Fibroblast of the aortic adventitia (primary cell): ENCODE results near the gene FOXO3. TPM values are rescaled to one million over a fixed set of nuclear protein-coding genes. Genes with fewer than 3 reads are reported as not detected.
A peak's percentile ranks its signal among the peaks of the same experiment; 100 is the strongest.
"Not testable (repeated sequence)": the region's sequence is repeated elsewhere in the genome, so short reads cannot be mapped to it uniquely, and the experiment has no call there.

Source experiments
- DNase-seq: peaks from one replicate; pipeline ENCODE4 v3.0.0-alpha.2; 2010; ENCODE audit warnings: low read depth
- H3K4me3 ChIP-seq: 2 replicates; pipeline ENCODE4 v1.5.1; 2011; ENCODE audit warnings: low read depth, mild to moderate bottlenecking, control low read depth, low read length, moderate library complexity
- CTCF ChIP-seq: IDR thresholded peaks from 2 replicates; pipeline ENCODE4 v1.5.1; 2011; ENCODE audit warnings: mild to moderate bottlenecking, low read length, control low read depth, inconsistent platforms; ENCODE audit not compliant: insufficient read depth
- total RNA-seq: library from RNA; depleted of rRNA; stranded (reverse); fragments of >200 nt; gene quantifications from 2 replicates; pipeline ENCODE4 v1.2.3, GENCODE V29; 2012; ENCODE audit warnings: low replicate concordance

Gene FOXO3
- total RNA-seq, 1 donor: 54.5 TPM

- H3K4me3 ChIP-seq: no peak overlapping the region
- no peak for TF ChIP-seq CTCF
- DNase-seq: no peak
Measured at GRCh38 chr6:108528878-108529277, 31.8 kb upstream of the FOXO3 start.

GRCh38 chr6:108531332-108531731, 29.4 kb upstream of the FOXO3 start:
- DNase-seq: no peak
- TF ChIP-seq CTCF: no peak
- no peak overlapping the region for H3K4me3 ChIP-seq

GRCh38 chr6:108535114-108535742, 25.5 kb upstream of the FOXO3 start:
- TF ChIP-seq CTCF: no peak
- no peak for DNase-seq

GRCh38 chr6:108535920-108536535, 24.7 kb upstream of the FOXO3 start:
- not testable (repeated sequence) for H3K4me3 ChIP-seq, DNase-seq

More at GRCh38 chr6:108535114-108535742, 25.5 kb upstream of the FOXO3 start:
- H3K4me3 ChIP-seq: no peak overlapping the region

- peak; percentile 91 for DNase-seq
- peak; percentile 81 for TF ChIP-seq CTCF
- no peak overlapping the region for H3K4me3 ChIP-seq
Measured at GRCh38 chr6:108541843-108542759, 18.6 kb upstream of the FOXO3 start.

- TF ChIP-seq CTCF: no peak
- no peak for DNase-seq
- H3K4me3 ChIP-seq: no peak overlapping the region
Measured at GRCh38 chr6:108543175-108543940, 17.4 kb upstream of the FOXO3 start.
